Stomach (tissue), 4 donors: Measurements from ENCODE around the gene RPL18.

Experiments used
- POLR2A ChIP-seq, 4 donors: fragments of 450-650 bp; IDR thresholded peaks; one replicate each; pipeline ENCODE4 v1.6.1; 2016; ENCODE audit warnings: antibody characterized with exemption in 4 of 4, control low read depth in 2 of 4, mild to moderate bottlenecking in 1 of 4, moderate library complexity in 1 of 4
- TF ChIP-seq, protein P1 (sequence below), 7 experiments: fragments of 450-650 bp in 4 of 7; fragments of 200-600 bp in 3 of 7; sonication (generic) in 3 of 7; IDR thresholded peaks; one replicate each; pipeline ENCODE4 v1.5.1; 2016 to 2019; ENCODE audit warnings: antibody characterized with exemption in 7 of 7, control low read depth in 2 of 7, mild to moderate bottlenecking in 1 of 7

DNA sequence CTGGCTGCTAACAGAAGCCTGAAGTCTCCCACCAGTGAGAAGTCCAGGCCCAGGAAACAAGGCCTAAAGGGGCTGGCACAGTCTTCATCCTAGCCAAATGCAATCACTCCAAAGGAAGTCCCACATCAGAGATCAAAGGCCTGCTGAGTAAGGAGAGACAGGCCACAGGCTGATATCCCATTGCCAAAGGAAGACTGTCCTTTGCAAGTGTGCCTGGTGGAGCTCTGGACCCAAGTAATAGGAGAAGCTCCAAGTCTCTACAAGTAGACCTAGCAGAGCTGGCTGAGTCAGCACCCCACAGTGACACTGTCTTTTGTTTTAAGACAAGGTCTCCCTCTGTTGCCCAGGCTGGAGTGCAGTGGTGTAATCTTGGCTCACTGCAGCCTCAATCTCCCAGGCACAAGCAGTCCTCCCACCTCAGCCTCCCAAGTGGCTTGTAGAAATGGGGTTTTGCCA is 13.7 kb upstream of the RPL18 start:
- TF ChIP-seq, protein P1, sequence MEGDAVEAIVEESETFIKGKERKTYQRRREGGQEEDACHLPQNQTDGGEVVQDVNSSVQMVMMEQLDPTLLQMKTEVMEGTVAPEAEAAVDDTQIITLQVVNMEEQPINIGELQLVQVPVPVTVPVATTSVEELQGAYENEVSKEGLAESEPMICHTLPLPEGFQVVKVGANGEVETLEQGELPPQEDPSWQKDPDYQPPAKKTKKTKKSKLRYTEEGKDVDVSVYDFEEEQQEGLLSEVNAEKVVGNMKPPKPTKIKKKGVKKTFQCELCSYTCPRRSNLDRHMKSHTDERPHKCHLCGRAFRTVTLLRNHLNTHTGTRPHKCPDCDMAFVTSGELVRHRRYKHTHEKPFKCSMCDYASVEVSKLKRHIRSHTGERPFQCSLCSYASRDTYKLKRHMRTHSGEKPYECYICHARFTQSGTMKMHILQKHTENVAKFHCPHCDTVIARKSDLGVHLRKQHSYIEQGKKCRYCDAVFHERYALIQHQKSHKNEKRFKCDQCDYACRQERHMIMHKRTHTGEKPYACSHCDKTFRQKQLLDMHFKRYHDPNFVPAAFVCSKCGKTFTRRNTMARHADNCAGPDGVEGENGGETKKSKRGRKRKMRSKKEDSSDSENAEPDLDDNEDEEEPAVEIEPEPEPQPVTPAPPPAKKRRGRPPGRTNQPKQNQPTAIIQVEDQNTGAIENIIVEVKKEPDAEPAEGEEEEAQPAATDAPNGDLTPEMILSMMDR (IDR thresholded peaks at IDR 0.05) = no peak
- TF ChIP-seq POLR2A (IDR thresholded peaks at IDR 0.05) = no peak
